Keratinocyte (primary cell): ENCODE measurements around the gene HCCS. TPM values are rescaled to one million over a fixed set of nuclear protein-coding genes. Genes with fewer than 3 reads are reported as not detected.

Experiments
- DNase-seq: peaks from one replicate; pipeline ENCODE4 v3.0.0-alpha.2; 2011; ENCODE audit warnings: low read depth, missing footprints, low spot score
- FAIRE-seq: peaks from 2 replicates; lab custom pipeline; 2011; peaks lifted over from hg19 to GRCh38; lab: Jason Lieb, UNC
- H2AFZ ChIP-seq: 2 replicates; pipeline ENCODE4 v1.6.0; 2012; ENCODE audit warnings: low read length, control low read depth, inconsistent platforms; ENCODE audit not compliant: control insufficient read depth
- H3K27ac ChIP-seq: 2 replicates; pipeline ENCODE4 v1.5.1; 2011; ENCODE audit warnings: low read length; ENCODE audit not compliant: control insufficient read depth, insufficient read depth
- H3K27me3 ChIP-seq: 3 replicates; pipeline ENCODE4 v1.6.0; 2011; ENCODE audit warnings: low read length; ENCODE audit not compliant: control insufficient read depth, insufficient read depth; ENCODE audit errors: extremely low read depth
- H3K36me3 ChIP-seq, 2 experiments: 2 replicates in 1 of 2; 3 replicates in 1 of 2; pipeline ENCODE4 v1.5.1; 2011; ENCODE audit warnings: low read length in 2 of 2, mild to moderate bottlenecking in 1 of 2; ENCODE audit not compliant: control insufficient read depth in 2 of 2, insufficient read depth in 2 of 2; ENCODE audit errors: extremely low read depth in 1 of 2
- H3K4me1 ChIP-seq: 3 replicates; pipeline ENCODE4 v1.5.1; 2011; ENCODE audit warnings: low read length; ENCODE audit not compliant: control insufficient read depth, insufficient read depth; ENCODE audit errors: extremely low read depth
- H3K4me2 ChIP-seq: 3 replicates; pipeline ENCODE4 v1.6.0; 2011; ENCODE audit warnings: low read depth, low read length; ENCODE audit not compliant: control insufficient read depth, insufficient read depth; ENCODE audit errors: extremely low read depth
- H3K4me3 ChIP-seq, 3 experiments: fragments of 200-600 bp in 1 of 3; sonication (generic) in 1 of 3; 2 replicates in 2 of 3; 3 replicates in 1 of 3; pipeline ENCODE4 v1.5.1; 2011 to 2016; ENCODE audit warnings: low read length in 3 of 3, mild to moderate bottlenecking in 3 of 3, control low read depth in 2 of 3, inconsistent platforms in 1 of 3, low read depth in 1 of 3, mixed read lengths in 1 of 3, mixed run types in 1 of 3, moderate library complexity in 1 of 3; ENCODE audit not compliant: control insufficient read depth in 2 of 3, insufficient read depth in 2 of 3; ENCODE audit errors: extremely low read depth in 1 of 3
- H3K79me2 ChIP-seq: 2 replicates; pipeline ENCODE4 v1.6.0; 2012; ENCODE audit warnings: low read length; ENCODE audit not compliant: control insufficient read depth, insufficient read depth
- H3K9ac ChIP-seq: 3 replicates; pipeline ENCODE4 v1.6.0; 2011; ENCODE audit warnings: low read length; ENCODE audit not compliant: control insufficient read depth, insufficient read depth; ENCODE audit errors: extremely low read depth
- H3K9me1 ChIP-seq: 3 replicates; pipeline ENCODE4 v1.6.0; 2011; ENCODE audit warnings: low read length; ENCODE audit not compliant: control insufficient read depth, insufficient read depth; ENCODE audit errors: extremely low read depth
- H3K9me3 ChIP-seq: 2 replicates; pipeline ENCODE4 v1.5.1; 2012; ENCODE audit warnings: low read depth, low read length; ENCODE audit not compliant: control insufficient read depth
- H4K20me1 ChIP-seq: 3 replicates; pipeline ENCODE4 v1.6.0; 2011; ENCODE audit warnings: low read length; ENCODE audit not compliant: control insufficient read depth, insufficient read depth; ENCODE audit errors: extremely low read depth
- CTCF ChIP-seq, 3 experiments: IDR thresholded peaks in 1 of 3; conservative IDR thresholded peaks in 1 of 3; optimal IDR thresholded peaks in 1 of 3; 2 replicates in 2 of 3; 3 replicates in 1 of 3; pipeline versions ENCODE3 to v1.5.1; 2011; ENCODE audit warnings: low read length in 3 of 3, mild to moderate bottlenecking in 3 of 3, moderate library complexity in 2 of 3, control low read depth in 1 of 3, inconsistent platforms in 1 of 3; ENCODE audit not compliant: insufficient read depth in 2 of 3; ENCODE audit errors: extremely low read depth in 1 of 3
- EZH2 ChIP-seq: IDR thresholded peaks from one replicate; pipeline ENCODE4 v1.6.1; 2012; ENCODE audit warnings: inconsistent platforms, mild to moderate bottlenecking, low read length, moderate library complexity
- dilution Hi-C: fragments of 300-500 bp; cut with MboI; formaldehyde crosslinking; loops from one replicate; pipeline ENCODE4 v1.7.0; 2020; ENCODE audit warnings: low sequenced_read_pairs; ENCODE audit not compliant: extremely low pct_ligation_motif_present
- polyA plus RNA-seq, 5 experiments: library from polyadenylated mRNA; depleted of rRNA in 3 of 5; stranded (reverse) in 3 of 5; stranded (forward) in 1 of 5; unstranded in 1 of 5; fragments of >200 nt; gene quantifications; 1 replicate in 1 of 5; 2 replicates in 3 of 5; 3 replicates in 1 of 5; pipeline versions ENCODE4 v1.2.1 to v1.2.3, GENCODE V29; 2011 to 2012; ENCODE audit warnings: missing spikeins in 2 of 5, low read depth in 1 of 5, low replicate concordance in 1 of 5

Gene HCCS
- polyA plus RNA-seq, 1 donor (not counting 4 experiments of a cell fraction or from before 2014, with no cell fraction given): 45.3 TPM

GRCh38 chrX:11131146-11131545 is 20.0 kb downstream of the HCCS start:
- DNase-seq (no peak), FAIRE-seq (no peak)
- H3K27me3 ChIP-seq: no peaks in the 10 kb centered on the region
- H3K9me3 ChIP-seq: no peaks in the 10 kb centered on the region
- H2AFZ ChIP-seq: no peak overlapping the region
- dilution Hi-C loops: loop anchor here (10.0 kb wide), 1 partner anchor 936 kb away; no protein-coding TSS in a partner anchor
- H3K36me3 ChIP-seq: no peaks in the 10 kb centered on the region
- H4K20me1 ChIP-seq: no peaks in the 10 kb centered on the region
- no peak for TF ChIP-seq CTCF (optimal IDR thresholded peaks at IDR 0.05 in 1 of 3, IDR thresholded peaks at IDR 0.05 in 1 of 3, conservative IDR thresholded peaks at IDR 0.05 in 1 of 3; ENCODE audit: extremely low read depth in 1 of 3, insufficient read depth in 2 of 3, low read length in 3 of 3)
- no peak for TF ChIP-seq EZH2
- no peak overlapping the region for H3K27ac ChIP-seq
- H3K9ac ChIP-seq: no peak overlapping the region
- no peaks in the 10 kb centered on the region for H3K4me1 ChIP-seq
- no peaks in the 10 kb centered on the region for H3K79me2 ChIP-seq
- H3K4me3 ChIP-seq: no peak overlapping the region
- no peaks in the 10 kb centered on the region for H3K9me1 ChIP-seq
- no peak overlapping the region for H3K4me2 ChIP-seq

- Histone ChIP-seq H3K36me3 (no peaks in the 10 kb centered on the region), H4K20me1 (no peaks in the 10 kb centered on the region), H3K4me1 (no peaks in the 10 kb centered on the region), H3K79me2 (no peaks in the 10 kb centered on the region), H3K9ac (no peak overlapping the region), H3K27me3 (no peaks in the 10 kb centered on the region), H3K4me2 (no peak overlapping the region), H3K27ac (no peak overlapping the region), H3K4me3 (no peak overlapping the region), H3K9me3 (no peaks in the 10 kb centered on the region), H3K9me1 (no peaks in the 10 kb centered on the region), H2AFZ (no peak overlapping the region)
- dilution Hi-C loops: loop anchor here (10.0 kb wide), 1 partner anchor 941 kb away; no protein-coding TSS in a partner anchor
- FAIRE-seq (no peak), DNase-seq (no peak)
- TF ChIP-seq CTCF (optimal IDR thresholded peaks at IDR 0.05 in 1 of 3, IDR thresholded peaks at IDR 0.05 in 1 of 3, conservative IDR thresholded peaks at IDR 0.05 in 1 of 3; ENCODE audit: extremely low read depth in 1 of 3, insufficient read depth in 2 of 3, low read length in 3 of 3) (no peak), EZH2 (no peak)
Observed at GRCh38 chrX:11135564-11136185, 24.5 kb downstream of the HCCS start.
